Activated CD8-positive, alpha-beta memory T cell treated with anti-CD3 and anti-CD28 coated beads, Interleukin-2, amount 50 U/mL, for 24 hours (primary cell): ENCODE results near the gene QSOX2.

ENCODE experiments used
- DNase-seq: peaks from one replicate; pipeline ENCODE4 v3.0.0-alpha.2; 2020; ENCODE audit errors: extremely low read depth

QSOX2 gene

DNA sequence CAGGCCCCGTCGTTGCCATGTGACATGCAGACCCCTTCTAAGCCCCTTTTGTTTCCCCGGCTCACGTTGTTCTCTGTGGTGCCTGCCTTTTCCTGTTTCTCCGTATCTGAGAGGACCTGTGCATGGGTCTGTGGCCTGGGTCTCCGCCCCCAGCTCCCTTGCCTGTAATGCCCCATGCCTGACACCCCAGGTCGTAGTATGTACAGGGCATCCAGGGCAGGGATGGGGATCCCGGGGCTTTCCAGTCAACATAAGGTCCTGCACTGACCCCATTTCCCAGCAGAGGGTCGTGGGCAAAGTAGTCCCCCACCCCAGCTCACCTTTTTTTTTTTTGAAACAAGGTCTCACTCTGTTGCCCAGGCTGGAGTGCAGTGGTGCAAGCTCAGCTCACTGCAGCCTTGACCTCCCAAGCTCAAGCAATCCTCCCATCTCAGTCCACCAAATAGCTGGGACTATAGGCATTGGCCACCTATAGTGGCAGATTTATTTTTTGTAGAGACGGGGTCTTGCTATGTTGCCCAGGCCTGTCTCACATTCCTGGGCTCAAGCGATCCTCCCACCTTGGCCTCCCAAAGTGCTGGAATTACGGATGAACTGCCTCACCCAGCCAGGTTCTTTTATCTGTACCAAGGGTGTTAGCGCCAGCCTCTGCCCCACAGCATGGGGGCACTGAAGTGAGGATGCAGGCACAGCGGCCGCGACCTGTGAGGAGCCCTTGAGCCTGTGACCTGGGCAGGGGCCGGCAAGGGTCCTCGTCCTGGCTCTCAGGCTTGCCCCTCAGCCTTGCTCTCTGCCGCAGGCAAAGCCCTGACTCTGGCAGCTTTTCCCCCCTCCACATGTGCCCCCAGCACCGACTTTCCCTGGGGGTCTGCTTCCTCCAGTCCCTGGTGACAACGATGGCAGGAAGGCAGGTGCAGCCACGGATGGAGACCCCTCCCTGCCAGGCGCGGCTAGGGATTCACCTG lies 19.1 kb upstream of the QSOX2 start:
- no peak for DNase-seq

DNA sequence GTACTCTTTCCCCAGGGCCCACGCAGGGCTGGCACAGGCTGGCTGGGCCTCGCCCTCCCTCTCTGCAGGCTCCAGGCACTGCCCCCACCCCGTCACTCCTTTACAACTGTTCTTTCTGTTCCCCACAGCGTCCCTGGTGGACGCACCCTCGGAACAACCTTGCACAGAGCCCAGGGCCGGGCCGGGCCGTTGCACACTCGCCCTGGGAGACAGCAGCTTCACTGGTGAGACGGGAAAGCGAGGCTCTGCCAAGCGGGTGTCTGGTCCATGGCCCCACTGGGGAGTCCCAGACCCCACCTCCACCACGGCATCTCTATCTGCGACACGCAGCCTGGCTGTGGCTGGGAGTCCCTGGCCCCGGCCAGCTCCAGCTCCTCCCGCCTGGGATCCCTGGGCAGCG lies 18.4 kb upstream of the QSOX2 start:
- DNase-seq: no peak

DNA sequence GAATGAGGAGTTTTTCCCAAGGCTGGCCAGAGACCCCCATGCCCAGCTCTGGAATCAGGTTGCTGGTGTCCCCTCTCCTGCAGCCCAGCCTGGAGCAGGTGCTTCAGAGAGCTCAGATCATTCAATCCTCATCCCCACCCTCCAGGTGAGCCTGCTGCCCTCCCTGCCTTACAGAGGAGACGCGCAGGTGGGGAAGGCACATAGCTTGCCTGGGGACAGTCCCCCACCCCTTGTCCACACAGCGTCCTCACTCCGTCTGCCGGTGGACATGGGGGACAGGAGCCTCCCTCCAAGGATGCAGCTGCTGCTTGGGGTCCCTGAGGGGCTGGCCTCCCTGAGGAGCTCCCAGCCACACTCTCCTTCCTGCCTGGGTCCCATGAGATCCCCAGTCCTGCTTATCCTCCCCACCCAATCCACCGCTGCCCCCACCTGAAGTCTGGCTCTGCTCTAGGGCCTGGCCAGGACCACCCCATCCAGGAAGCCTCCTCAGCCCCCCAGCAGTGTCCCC lies 17.1 kb upstream of the QSOX2 start:
- DNase-seq: no peak

DNA sequence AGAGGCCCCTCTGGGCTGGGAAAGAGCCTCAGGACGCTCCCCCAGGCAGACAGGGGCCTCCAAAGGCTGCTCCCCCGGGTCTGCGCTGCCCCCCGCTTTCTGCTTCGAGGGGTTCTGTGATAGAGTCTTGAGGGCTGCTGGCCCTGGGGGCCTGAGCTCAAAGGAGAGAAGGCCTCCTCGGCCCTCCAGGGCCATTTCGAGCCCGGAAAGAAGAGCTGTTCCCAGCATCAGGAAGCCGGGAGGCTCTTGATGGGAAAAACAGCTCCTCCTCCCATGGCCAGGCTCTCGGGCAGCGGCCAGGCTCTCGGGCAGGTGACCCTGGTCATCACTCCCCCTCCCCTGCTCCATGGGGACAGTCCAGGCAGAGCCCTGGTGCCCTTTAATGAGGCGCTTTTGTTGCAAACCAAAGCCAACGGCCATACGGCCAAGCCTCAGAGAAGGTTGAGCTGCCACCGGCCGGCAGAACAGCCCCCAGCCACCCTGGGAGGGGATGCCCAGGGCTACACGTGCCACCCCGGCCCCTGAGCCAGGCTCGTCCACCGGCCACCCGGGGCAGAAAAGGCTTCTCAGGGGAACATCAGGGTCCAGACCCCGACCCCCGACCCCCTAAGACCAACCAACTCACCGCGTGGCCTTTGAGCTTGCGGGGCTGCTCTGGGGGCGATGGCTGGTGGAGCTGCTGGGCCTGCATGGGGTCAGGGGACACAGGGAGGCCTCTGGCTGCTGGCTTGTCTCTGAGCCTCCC lies 16.2 kb upstream of the QSOX2 start:
- no peak for DNase-seq

DNA sequence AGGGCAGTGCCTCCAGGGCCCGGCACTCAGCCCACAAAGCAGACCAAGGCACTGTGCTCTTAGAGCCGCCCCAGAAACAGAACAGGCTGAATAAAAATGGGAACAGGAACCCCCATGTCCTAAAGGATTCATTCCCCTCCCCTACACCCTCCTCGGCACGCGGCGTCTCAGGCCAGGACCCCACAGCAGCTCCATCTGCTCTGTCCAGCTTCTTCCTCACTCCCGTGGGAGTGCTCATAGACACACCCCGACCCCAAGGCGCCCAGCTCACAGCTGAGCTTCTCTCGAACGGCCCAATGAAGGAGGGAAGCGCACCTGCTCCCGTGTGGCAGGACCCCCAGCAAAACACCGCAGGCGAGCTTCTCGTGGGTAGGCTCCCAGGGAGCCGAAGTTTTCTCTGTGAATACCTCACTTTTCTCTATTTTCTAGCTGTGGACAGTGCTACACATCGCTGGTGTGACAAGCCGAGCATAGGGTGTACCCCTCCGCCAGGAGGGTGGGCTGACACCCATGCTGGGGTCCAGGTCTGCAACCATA lies 15.4 kb upstream of the QSOX2 start:
- no peak for DNase-seq

DNA sequence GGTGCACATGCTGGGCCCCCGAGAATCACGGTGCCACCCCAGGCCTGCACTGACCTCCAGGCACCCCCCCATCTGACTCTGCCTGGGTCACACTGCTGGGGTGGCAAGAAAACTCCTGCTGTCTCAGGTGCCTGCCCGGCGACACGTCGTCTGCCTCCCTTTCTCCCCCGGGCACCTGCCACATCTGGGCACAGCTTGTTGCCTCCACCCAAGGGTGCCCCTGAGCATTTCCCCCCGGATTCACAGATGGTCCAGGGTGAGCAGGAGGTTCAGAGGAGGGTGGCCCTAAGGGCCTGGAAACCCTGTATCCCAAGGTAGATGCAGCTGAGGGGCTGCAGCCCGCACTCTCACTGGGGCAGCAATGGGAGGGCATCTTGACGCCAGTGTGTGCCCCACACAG lies 14.9 kb upstream of the QSOX2 start:
- no peak for DNase-seq

DNA sequence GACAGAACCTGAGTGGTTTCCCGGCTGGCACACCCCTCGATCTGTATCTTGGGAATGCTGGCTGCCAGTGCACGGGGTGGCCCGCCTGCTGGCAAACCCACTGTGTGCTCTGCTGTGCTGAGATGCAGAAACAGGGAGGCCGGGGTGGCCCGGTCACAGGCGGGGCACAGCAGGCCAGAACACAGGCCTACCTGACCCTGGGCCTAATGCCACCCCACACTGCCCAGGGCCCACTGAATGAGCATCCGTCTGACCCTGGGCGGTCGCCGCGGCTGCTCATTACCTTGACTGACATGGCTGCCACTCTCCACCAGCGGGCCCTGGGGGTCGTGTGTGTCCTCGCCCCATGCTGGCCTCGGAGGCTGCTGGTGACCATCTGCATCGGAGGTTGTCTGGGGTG lies 14.2 kb upstream of the QSOX2 start:
- no peak for DNase-seq

DNA sequence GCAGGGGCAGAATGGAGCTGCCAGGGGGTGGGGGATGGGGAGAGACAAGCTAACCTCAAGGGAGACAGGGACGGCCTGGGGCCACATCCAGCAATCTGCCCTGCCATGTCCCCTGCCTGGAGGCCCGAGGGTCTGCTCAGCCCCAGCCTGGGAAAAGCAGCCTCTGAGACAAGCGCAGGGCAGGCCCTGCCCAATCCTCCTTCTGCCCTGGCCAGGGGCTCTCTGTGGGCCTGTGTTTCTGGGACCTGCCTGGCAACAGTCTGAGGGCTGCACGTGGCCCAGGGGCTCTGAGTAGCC lies 13.9 kb upstream of the QSOX2 start:
- DNase-seq: no peak

DNA sequence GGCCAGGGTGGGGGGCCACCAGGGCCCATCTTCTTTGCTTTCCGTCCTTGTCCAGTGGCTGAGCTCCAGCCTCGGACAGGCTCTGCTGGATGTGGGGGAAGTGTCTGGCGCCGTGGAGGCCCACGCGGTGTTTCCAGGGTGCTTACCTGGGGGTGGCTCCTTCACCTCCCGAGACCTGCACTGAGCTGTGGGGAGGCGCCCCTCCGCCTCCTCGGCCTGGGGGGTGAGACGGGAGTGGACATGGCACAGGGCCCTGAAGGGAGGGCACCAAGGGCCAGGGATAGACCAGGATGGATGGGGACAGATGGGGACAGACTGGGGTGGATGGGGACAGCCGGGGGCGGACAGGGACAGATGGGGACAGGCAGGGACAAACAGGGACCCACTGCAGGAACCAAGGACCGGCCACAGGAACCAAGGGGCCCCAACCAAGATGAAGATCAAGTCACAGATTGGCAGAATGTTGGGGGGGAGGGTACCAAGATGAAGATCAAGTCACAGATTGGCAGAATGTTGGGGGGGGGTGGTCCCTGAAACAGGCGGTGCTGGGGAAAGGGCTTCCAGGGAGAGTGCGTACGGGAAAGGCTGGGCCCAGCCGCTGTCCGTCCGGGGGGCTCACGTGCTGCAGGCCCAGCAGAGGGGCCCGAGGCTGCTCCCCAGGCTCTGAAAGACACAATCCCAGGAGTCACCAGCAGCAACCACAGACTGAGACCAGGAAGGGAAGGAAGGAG lies 13.3 kb upstream of the QSOX2 start:
- DNase-seq: no peak

DNA sequence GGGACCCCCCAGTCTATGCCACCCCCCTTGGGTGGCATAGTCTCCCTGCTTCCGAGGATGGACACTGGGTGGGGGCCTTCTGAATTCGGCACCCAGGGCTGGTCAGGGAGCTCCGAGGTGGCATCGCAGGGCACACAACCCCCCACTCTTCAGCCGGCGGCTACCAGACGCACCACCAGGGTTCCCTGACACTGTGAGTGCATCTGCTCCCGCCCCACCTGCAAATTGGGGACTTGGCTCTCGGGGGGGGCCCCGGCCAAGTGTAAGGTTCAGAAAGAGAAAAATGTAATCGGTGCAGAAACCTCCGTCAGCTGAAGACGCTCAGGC lies 12.7 kb upstream of the QSOX2 start:
- DNase-seq: no peak

DNA sequence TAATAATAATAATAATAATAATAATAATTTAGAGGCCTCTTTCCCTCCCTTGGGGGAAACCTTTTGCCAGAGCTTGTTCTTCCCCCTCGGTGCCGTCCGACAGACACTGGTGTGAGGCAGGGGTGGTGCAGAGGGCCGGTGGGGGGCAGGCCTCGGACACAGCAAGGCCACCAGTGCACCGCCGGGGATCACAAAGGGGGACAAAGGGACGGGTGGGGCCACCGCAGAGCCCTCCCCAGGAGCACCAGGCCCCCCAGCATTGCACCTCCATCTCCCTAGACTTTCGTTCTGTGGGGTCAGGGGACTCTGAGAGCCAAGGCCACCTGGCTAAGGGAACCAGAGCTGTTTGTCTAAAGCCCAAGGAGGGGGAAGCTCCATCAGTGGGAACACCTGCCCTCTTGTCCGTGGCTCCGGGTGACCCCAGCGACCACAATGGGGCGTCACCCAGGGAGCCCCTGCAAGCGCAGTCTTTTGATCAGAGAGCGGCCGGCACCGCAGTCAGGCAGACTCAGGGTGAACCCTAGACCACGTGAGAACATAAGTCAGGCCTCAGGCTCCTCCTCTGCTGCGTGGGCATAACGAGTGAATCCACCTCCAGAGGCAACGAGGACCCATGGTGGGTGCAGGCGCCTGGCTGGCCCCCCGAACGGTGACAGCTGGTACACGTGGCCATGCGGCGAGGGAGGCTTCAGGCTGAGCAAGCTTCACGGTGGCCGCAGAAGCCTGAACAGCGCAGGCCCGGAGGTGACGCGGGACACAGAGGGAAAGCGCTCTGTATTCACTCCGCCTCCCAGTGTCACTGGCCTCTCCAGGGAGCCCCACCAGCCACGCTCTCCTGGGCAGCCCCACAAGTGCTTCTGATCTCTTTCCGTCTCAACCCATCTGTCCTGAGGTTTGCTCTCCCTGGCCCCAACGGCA lies 12.0 kb upstream of the QSOX2 start:
- no peak for DNase-seq

DNA sequence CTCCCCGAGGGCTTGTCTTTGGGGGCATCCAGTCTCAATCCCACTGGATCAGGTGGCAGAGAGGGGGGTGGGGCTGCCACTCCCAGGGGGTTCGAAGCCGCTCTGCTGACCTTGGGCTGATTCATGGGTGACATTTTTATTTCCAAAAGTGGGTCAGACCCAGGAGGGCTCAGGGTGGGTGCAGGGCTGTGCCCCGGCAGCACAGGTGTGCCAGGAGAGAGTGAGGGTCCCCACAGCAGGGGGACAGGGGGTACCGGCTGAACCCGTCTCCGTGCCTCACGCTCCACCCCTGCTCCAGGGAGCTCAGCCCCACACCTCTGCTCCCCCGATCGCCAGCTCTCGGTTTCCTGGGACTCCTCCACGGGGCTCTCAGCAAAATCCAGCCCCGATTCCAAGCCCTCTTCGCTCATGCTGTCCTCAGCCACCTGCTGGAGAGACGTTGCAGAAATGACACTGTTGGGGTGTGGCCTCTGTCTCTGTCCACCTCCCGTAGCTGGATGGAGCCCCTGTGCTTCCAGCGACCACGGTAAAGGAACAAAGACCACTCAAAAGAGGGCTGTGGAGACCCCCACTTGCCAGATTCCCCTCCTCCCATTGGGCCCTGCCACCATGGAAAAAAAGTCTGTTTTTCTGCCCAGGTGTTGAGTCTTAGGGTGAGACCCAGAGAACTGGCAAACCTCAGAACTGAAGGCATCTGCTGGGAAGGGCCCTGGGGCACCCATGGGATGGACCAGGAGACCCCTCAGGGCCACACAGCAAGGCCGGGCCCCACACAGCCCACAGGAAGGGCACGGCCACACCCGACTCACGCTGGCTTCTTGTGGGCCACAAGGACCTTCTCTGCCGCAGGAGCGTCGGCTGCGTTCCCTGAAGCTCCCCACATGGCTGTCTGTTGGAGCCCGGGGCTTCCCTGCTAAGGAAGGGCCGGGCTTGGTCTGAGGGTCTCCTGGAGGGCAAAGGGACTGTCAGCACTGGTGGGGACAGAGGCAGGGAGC lies 10.6 kb upstream of the QSOX2 start:
- DNase-seq: no peak

DNA sequence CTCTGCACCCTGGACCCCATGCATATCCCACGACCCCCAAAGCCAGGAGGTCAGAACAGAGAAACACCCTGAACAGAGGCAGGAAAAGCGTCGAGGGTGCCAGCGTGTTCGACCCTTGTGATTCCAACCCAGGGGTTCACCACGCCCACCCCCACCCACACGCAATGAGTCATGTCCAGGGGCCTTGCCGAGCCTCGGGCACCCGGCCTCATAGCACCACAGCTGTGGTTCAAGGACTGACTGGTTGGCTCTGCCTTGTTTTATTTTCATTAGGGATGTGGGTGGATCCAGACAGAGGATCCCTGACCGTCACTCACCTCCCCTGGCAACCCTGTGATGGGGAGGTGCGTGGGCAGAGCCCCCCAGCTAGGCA lies 9.5 kb upstream of the QSOX2 start:
- DNase-seq: no peak

DNA sequence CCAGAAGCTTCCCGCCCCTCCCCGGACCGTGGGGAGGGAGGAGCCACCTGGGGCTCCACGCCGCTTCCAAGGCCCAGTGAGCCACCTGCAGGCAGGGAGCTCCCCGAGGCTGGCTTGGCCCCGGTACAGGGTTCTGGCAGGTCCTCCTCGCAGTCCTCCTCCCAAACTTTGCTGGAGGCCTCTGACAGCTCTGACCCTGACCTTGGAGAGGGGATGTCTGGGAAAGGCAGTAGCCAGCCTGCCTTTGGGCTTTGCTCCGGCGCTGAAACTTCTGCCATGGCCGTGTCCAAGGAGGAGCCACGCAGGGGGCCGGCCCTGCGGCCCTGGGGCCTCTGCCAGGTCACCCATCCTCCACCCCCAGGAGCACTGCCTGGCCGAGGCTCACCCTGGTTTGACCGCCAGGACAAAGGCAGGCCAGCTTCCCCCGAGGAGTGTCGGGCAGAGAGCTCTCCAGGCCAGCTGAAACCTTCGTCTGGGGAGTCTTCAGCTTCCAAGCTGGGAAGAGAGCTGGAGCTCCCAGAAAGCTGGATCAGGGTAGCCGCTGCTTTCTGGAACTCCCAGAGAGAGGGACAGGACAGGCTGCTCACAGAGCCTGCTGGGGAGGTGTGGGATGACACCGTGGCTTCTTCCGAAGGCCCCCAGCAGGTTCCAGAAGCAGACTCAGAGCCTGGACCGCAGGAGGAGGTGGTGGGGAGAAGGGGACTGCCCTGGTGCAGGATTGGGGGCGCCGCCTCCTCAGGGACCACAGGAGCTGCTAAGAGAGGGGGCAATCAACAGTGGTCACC lies 9.0 kb upstream of the QSOX2 start:
- no peak for DNase-seq

DNA sequence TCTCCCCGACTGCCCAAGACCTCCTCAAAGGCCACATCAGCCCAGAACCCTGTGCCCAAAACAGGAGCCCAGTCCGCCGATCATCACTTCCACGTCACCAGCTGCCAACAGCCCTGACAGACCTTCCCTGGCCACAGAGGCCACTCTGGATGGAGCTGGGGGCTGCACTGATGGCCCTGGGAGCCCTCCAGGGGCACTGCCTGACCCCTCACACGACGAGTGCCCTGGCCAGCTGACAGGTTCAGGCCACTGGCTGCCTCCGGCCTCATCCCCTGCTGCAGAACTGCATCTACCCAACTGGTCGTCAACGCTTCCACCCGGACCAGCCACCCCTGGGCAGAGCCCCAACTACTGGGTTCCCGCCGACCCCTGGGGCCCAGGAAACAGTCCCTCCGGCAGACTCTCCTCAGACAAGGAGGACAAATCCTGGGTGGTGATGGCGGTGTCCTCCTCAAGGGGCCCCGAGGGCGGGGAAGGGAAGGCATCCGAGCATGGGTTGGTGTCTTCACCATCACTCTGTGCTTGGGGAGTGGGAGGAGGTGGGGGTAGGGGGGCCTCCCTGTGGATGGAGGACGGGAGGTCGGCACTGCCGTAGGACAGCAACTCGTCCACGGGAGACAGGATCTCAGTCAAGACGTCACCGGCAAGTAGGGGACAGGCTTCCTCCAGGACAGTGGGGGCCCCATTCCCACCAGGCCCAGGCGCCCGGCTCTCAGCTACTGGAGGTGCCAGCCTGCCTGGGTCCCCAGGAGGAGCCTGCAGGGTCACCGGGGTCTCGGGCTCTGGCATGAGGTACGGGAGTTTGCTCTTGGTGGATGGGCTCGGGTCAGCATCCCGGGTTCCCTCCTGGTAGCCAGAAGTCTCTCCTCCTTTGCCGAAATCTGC lies 7.9 kb upstream of the QSOX2 start:
- no peak for DNase-seq

DNA sequence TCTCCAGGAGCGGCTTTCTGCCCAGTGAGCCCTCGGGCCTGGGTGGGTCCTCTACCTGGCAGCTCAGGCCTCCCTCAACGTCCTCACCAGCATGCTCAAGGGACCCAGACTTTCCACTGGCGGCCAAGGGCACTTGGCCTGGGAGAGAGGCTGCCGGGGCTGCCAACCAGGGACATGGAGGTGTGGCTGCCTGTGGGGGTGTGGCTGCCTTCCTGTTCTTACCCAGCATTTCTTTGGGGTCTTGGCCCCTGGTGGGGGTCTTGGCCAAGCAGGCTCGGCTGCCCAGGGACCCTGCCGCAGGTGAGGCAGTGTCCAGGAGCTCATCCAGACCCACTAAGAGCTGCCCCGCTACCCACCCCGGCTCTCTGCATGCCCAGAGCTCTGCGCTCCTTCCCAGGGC lies 7.2 kb upstream of the QSOX2 start:
- no peak for DNase-seq

DNA sequence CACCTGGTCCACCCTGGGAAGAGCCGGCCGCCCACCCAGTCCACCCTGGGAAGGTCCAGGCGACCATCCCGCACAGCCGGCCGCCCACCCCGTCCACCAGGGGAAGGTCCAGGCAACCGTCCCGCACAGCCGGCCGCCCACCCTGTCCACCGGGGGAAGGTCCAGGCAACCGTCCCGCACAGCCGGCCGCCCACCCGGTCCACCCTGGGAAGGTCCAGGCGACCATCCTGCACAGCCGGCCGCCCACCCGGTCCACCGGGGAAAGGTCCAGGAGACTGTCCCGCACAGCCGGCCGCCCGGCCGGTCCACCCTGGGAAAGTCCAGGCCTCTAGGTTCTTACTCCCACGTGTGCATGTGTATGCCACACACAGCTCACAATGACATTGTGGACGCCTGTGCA lies 6.7 kb upstream of the QSOX2 start:
- DNase-seq: no peak
